HG03039 (cell line): ENCODE results near the gene KRT80.

Experiments used
- ATAC-seq: cut with Tn5 transposase; IDR thresholded peaks from one replicate; pipeline ENCODE4 v1.9.1; 2021; ENCODE audit warnings: mild to moderate bottlenecking, moderate library complexity; ENCODE audit not compliant: unreplicated experiment

The KRT80 gene

DNA sequence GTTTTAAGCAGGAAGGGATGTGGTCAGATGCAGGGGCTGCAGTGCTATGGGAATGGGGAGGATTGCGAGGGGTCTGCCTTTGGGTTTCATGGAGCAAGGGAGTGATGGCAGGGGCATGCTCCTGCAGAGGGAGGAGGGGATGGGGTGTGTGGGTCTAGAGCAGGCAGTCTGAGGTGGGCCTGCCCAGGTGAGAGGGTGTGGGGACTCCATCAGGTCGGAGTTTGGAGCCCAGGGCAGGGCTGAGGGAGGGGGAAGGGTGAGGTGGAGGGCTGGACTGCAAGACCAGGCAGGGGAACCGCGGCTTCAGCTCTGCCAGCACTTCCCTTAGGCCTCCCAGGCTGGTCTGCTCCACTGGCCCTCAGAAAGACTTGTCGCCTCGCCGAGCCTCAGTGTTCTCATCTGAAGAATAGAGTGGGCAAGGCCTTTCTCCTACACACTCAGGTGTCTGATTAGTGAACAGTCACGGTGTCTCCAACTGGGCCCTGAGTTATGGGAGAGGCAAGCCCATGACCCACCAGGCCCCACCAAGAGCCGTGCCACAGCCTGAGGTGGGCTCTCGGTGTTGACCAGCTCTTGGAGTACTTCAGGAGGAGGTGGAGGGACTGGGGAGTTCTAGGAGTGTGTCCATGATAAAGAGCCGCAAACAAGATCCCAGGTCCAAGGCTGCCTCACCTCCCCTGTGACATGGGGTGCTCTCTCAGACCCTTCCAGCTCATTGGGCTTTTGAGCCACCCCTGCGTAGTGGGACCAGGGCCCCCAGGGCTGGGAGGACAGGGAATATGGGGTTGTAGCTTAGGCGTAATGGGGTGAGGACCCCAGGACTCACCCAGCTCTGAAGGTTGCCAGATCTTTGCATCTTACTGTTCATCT lies 20.1 kb upstream of the KRT80 start:
- ATAC-seq: no peak

- ATAC-seq: no peak
These were observed 19.3 kb upstream of the KRT80 start for GRCh38 chr12:52210925-52211650.

- no peak for ATAC-seq
These were observed 18.5 kb upstream of the KRT80 start for GRCh38 chr12:52210186-52210924.

DNA sequence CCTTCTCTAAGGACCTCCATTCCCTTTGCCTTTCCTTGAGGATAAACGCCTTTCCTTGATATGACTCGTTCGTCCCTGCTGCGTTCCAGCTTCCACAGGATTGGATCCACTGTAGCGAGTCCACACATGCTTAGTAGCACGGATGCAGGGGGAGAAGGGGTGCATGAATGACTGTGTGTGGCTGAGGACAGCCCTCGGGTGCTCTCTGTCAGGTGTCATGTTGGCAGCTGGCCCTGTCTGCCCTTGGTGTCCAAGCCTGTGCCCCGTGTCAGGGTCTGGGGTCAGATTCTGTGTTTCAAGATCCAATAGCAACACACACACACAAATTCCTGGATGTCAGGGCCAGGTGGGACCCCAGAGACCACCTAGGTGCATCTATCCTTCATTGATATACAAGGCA lies 17.5 kb upstream of the KRT80 start:
- no peak for ATAC-seq

DNA sequence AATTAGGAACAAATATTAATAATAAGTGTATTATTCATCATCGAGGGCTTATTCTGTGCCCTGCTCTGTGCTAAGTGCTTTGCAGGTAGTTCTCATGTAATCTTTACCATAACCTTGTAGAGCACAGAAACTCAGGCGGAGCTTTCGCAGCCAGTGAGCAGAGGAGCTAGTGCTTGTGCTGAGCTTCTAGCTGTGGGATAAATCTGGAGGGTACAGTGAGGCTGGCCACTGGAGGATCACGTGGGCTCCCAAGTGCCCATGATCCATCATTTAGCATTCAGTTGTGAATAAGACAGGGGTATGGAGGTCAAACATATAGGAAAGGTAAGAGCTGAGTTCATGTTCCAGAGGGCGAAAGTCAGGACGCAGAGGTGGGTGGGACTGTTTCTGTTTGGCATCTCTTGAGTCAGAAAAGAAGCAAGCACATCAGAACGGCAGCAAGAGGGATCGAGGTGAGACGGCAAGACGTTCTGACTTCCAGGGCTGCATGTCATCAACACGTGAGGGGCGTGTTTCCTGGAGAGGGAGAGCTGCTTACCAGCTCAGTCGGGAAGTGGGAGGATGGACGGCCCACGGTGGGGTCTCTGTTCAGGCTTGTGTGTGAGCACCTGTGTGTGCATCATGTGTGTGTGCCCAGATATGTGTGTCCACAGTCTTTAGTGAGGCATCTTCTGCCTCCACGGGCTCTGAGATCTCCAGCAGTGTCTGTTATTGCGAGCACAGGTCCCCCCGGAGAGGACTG lies 16.8 kb upstream of the KRT80 start:
- no peak for ATAC-seq

- ATAC-seq: no peak
These were observed 16.1 kb upstream of the KRT80 start for GRCh38 chr12:52207895-52208294.

GRCh38 chr12:52207106-52207505 lies 15.3 kb upstream of the KRT80 start:
- ATAC-seq: no peak

DNA sequence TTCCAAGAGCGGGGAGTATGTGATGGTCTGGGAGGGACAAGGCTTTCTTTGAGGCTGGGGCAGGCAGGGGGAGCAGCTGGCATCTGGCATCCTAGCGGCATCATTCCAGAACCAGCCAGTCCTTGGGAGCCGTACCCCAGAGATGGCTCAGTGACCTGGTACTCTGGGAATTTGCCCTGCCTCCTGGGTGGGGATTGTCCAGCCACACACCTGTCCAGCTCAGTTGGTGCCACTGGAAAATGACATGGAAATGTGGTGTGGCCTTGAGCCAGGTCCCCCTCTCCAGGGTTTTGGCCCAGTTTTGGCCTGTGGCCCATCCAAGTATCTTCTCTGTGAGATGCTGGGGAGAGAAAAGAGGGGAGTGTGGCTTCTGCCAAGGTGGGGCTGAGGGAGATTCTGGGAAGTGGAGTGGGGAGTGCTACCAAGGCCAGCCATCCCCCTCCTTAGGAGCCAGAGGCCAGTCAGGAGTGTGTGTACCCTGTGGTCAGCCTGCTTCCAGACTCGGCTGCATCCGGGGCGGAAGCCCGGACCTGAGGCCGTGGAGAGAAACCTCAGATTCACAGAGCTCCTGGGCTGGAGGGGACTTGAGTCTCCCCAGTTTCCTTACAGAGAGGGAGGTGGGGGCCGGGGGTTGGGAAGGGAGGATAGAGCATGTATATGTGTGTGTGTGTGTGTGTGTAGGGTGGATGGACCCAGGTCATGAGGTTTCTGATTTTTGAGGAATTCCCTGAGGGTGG lies 14.7 kb upstream of the KRT80 start:
- ATAC-seq: no peak

- no peak for ATAC-seq
These were observed 13.9 kb upstream of the KRT80 start for GRCh38 chr12:52205612-52206303.

GRCh38 chr12:52204931-52205505 lies 13.2 kb upstream of the KRT80 start:
- ATAC-seq: no peak

DNA sequence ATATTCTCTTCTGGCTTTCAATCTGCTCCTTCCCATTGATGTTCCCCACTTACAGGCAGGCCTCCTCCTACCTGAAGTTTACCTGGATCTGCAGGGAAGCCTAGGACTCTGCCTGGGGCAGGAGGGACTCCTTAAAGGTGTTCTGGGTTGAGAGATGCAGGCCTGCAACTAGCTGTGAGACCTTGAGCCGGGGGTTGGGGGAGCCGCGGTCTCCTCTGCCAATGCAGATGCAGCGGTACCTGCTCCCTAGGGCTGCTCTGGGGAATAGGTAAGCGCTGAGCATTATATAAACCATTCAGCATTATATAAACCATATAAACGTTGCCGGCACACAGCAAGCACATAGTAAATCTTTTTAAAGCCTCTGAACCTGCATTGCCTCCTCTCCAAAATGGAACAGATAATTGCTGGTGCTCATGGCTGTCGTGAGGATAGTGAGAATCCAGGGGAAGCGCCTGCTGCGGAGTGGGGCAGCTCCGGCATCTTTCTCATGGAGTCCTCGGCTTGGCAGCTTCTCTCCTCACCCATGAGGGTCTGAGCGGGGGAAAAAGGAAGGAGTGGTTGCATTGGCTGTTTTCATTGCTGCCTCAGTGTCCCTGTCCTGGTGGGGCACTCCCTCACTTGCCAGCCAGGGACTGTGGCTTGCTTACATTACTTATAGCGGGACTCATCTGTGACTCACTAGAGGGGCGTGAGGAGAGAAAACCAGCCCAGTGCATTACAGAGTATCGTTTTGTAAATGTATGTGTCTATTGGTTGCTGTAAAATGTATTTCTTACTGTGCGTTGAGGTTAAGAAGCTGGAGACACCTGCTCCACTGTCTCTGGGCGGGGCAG lies 12.5 kb upstream of the KRT80 start:
- no peak for ATAC-seq

GRCh38 chr12:52203079-52203921 lies 11.5 kb upstream of the KRT80 start:
- ATAC-seq: no peak

DNA sequence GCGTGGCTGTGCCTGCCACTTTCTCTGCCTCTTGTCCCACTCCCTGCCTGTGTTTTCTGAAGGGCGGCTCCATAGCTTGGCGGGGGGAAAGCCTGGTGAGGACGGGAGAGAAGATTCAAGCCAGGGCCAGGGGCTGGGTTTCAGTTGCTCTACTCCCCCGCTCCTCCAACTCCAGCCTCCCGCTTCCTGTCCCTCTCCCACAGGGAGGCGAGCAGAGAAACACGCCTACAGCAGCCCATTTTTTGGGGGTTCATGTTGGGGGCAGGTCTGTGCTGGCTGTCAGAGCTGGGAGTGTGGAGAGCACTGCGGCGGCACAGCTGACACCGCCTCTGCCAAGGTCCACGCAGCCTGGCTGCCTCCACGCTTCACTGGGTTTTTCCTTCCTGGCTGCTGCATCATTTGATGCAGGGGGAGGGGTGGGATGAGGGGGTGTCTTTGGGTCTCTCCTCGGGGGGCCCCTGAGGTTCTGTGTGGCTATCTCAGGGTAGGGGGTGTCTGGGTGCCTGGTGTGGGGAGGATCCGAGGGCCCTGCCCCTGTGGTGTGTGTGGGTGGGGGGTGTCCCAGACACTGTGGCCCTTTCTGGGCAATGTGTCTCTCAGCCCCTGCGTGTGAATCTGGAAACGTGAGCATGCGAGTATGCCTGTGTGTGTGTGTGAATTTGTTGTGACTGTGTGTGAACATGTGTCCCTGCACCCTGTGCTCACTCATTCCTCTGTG lies 10.7 kb upstream of the KRT80 start:
- ATAC-seq: no peak

DNA sequence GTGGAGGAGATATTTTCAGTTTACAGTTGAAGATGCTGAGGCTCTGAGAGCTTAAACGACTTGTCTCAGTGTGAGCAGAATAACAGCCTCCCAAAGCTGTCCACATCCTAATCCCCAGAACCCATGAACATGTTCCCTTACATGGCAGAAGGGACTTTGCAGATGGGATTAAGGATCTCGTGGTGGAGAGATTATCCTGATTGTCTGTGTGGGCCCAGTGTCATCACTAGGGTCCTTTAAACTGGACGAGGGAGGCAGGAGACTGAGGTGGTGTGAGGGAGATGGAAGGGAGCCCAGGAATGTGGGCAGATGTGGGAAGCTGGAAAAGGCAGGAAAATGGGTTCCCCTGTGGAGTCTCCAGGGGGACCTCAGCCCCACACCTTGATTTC lies 9.6 kb upstream of the KRT80 start:
- ATAC-seq: no peak

DNA sequence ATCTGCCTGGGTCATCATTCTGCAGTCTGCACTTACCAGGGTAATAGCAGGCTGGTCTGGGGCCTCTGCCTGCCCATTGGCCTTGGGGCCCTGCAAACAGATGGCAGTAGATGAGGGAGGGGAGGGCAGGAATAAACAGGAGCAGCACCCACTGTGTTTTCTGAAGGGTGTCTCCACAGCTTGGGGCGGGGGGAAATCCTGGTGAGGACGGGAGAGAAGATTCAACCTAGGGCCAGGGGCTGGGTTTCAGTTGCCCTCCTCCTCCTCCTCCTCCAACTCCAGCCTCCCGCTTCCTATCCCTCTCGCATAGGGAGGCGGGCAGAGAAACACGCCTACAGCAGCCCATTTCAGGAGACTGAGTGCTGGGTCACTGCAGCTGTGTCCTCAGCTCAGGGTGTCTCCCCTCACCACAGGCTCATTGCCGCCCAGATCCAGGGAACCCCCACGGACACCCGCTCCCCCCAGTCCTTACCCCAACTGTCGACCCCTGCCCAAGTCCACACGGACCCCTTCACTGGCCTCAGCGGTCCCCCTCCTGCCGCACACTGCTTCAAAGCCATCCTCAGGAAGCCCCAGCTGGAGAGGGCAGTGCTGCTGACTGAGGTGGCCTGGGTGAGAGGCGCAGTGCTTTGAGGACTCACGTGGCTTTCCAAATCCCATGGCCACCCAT lies 9.1 kb upstream of the KRT80 start:
- no peak for ATAC-seq

DNA sequence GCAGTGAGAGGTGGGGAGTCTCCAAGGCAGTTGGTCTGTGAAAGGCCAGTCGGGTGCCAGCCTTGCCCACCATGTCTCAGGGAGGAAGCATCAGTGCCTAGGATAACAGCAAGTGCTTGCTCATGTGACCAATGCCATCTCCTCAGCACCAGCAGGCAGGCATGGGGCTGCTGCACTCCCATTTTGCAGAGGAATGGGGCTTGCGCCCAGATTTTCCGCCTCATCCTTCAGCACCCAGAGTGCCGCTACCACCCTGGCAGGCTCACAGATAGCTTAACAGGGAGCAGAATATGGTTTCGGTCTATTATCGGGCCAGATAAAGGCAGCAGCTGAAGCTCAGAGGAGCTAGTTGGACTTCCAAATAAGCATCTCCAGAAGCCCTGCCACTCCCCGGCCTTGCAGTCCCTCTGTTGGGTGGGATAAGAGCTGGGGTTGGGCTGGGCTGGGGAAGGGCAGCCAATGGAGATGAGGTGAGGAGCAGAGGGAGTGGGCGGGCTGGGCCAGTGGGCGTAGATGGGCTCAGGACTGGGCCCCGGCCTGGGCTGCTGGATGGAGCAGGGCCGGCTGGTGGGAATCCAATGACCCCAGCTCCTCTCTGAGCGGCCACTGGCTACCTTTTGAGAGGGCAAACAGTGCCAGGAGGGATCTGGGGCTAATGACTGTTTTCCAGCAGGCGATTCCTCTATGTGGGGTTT lies 8.4 kb upstream of the KRT80 start:
- ATAC-seq: no peak
